ENCODE measurements around the gene NDFIP1.

- TF ChIP-seq ZNF839 (CRISPR knock-in tag; IDR thresholded peaks at IDR 0.05; ENCODE audit: borderline replicate concordance), result no peak
- no peak for TF ChIP-seq POLR2A (IDR thresholded peaks at IDR 0.05; ENCODE audit: insufficient read depth in 1 of 2, low read depth in 2 of 2, low read length in 2 of 2)
- TF ChIP-seq, protein P1, sequence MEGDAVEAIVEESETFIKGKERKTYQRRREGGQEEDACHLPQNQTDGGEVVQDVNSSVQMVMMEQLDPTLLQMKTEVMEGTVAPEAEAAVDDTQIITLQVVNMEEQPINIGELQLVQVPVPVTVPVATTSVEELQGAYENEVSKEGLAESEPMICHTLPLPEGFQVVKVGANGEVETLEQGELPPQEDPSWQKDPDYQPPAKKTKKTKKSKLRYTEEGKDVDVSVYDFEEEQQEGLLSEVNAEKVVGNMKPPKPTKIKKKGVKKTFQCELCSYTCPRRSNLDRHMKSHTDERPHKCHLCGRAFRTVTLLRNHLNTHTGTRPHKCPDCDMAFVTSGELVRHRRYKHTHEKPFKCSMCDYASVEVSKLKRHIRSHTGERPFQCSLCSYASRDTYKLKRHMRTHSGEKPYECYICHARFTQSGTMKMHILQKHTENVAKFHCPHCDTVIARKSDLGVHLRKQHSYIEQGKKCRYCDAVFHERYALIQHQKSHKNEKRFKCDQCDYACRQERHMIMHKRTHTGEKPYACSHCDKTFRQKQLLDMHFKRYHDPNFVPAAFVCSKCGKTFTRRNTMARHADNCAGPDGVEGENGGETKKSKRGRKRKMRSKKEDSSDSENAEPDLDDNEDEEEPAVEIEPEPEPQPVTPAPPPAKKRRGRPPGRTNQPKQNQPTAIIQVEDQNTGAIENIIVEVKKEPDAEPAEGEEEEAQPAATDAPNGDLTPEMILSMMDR (CRISPR knock-in tag; IDR thresholded peaks at IDR 0.05), result no peak
- TF ChIP-seq FOXK2 (IDR thresholded peaks at IDR 0.05), result no peak
- TF ChIP-seq RELA (CRISPR knock-in tag; IDR thresholded peaks at IDR 0.05), result no peak
- no peak for TF ChIP-seq ZNF432 (CRISPR knock-in tag; IDR thresholded peaks at IDR 0.05; ENCODE audit: borderline replicate concordance)
- no peak for TF ChIP-seq FIP1L1 (IDR thresholded peaks at IDR 0.05; ENCODE audit: borderline replicate concordance, insufficient read depth, low read depth, low read length)
- no peak for TF ChIP-seq NONO (IDR thresholded peaks at IDR 0.05)
- TF ChIP-seq NONO (CRISPR knock-in tag; conservative IDR thresholded peaks at IDR 0.05), result no peak
- no peak for TF ChIP-seq ZZZ3 (CRISPR knock-in tag; IDR thresholded peaks at IDR 0.05; ENCODE audit: borderline replicate concordance)
- TF ChIP-seq KDM5B (CRISPR knock-in tag; IDR thresholded peaks at IDR 0.05; ENCODE audit: borderline replicate concordance), result no peak
- no peak for TF ChIP-seq NR2C2 (CRISPR knock-in tag; IDR thresholded peaks at IDR 0.05; ENCODE audit: borderline replicate concordance)
These were observed 73.1 kb downstream of the NDFIP1 start for GRCh38 chr5:142181547-142182163.
